MCF 10A (cell line): ENCODE results near the gene RIMS3. TPM values are rescaled to one million over a fixed set of nuclear protein-coding genes. Genes with fewer than 3 reads are reported as not detected.
A peak's percentile ranks its signal among the peaks of the same experiment; 100 is the strongest.

ENCODE experiments used
- BruUV-seq: library from RNA; stranded (reverse); fragments of 400-500 nt; replicated peaks from 2 replicates; lab custom pipeline; 2021; lab: Mats Ljungman, UMichigan
- CTCF ChIA-PET: fragments of 300-600 bp; sonication (Branson Sonifier 250); formaldehyde crosslinking; extraction: SDS; loops from one replicate; lab custom pipeline; 2021; ENCODE audit warnings: antibody characterized with exemption, inconsistent platforms; lab: Yijun Ruan, JAX
- POLR2A ChIA-PET: fragments of 300-600, 350-650 bp; sonication (Branson Sonifier 250); formaldehyde crosslinking; extraction: SDS; loops from one replicate; lab custom pipeline; 2020; ENCODE audit warnings: antibody characterized with exemption, inconsistent platforms; lab: Yijun Ruan, JAX
- DNase-seq: peaks from one replicate; pipeline ENCODE4 v3.0.0-alpha.2; 2018; ENCODE audit not compliant: unreplicated experiment
- H3K27ac Mint-ChIP-seq: one replicate; pipeline ENCODE4 v1.8.0; 2022; ENCODE audit warnings: mild to moderate bottlenecking, low read depth, mixed read lengths; ENCODE audit not compliant: unreplicated experiment
- H3K27me3 Mint-ChIP-seq: one replicate; pipeline ENCODE4 v1.8.0; 2022; ENCODE audit warnings: mixed read lengths; ENCODE audit not compliant: insufficient read depth, unreplicated experiment
- H3K36me3 Mint-ChIP-seq: one replicate; pipeline ENCODE4 v1.8.0; 2022; ENCODE audit warnings: mild to moderate bottlenecking, moderate library complexity, mixed read lengths; ENCODE audit not compliant: insufficient read depth, unreplicated experiment
- H3K4me1 Mint-ChIP-seq: one replicate; pipeline ENCODE4 v1.8.0; 2022; ENCODE audit warnings: mixed read lengths; ENCODE audit not compliant: insufficient read depth, unreplicated experiment
- H3K4me3 Mint-ChIP-seq: one replicate; pipeline ENCODE4 v1.8.0; 2022; ENCODE audit warnings: mild to moderate bottlenecking, moderate library complexity, mixed read lengths; ENCODE audit not compliant: unreplicated experiment
- H3K9me3 Mint-ChIP-seq: one replicate; pipeline ENCODE4 v1.8.0; 2022; ENCODE audit warnings: mixed read lengths; ENCODE audit not compliant: unreplicated experiment
- CTCF ChIP-seq: fragments of 200-600 bp; IDR thresholded peaks from one replicate; pipeline ENCODE4 v1.8.0; 2022; ENCODE audit warnings: antibody characterized with exemption, mild to moderate bottlenecking; ENCODE audit not compliant: unreplicated experiment
- intact Hi-C: fragments of 100-400 bp; cut with micrococcal nuclease; formaldehyde crosslinking; loops from 2 replicates; pipeline ENCODE4 v1.14.1; 2022
- total RNA-seq: library from RNA; stranded (reverse); gene quantifications from 2 replicates; pipeline ENCODE4 v1.2.3, GENCODE V29; 2022

RIMS3 gene
- total RNA-seq, 1 experiment from 2014 or later: 0.58 TPM

- CTCF ChIA-PET: interaction anchor here (0.5 to 2.3 kb wide), 23 partner anchors 8 to 1434 kb away, joined by 3 to 11 read pairs (median 3); no protein-coding TSS in a partner anchor
Observed at GRCh38 chr1:40612345-40612831, 53.1 kb downstream of the RIMS3 start.

GRCh38 chr1:40610156-40610555, 55.3 kb downstream of the RIMS3 start:
- Mint-ChIP-seq H3K27me3 (no peaks in the 10 kb centered on the region), H3K4me1 (peaks cover 12% of the 10 kb centered on the region), H3K9me3 (no peaks in the 10 kb centered on the region), H3K27ac (no peak overlapping the region), H3K36me3 (no peaks in the 10 kb centered on the region), H3K4me3 (no peak overlapping the region)
- DNase-seq: no peak
- BruUV-seq: no TSS peak
- ChIA-PET CTCF (interaction anchor here (0.7 to 1.6 kb wide), 5 partner anchors 10 to 343 kb away, joined by 3 to 5 read pairs (median 4); no protein-coding TSS in a partner anchor), POLR2A (interaction anchor here (0.7 kb wide), 1 partner anchor 22 kb away, joined by 3 read pairs; no protein-coding TSS in a partner anchor)
- no peak for TF ChIP-seq CTCF
- intact Hi-C loops: no loop called here

More at GRCh38 chr1:40612345-40612831, 53.1 kb downstream of the RIMS3 start:
- no TSS peak for BruUV-seq
- peak; percentile 78 for DNase-seq
- TF ChIP-seq CTCF: peak; percentile 89
- POLR2A ChIA-PET: interaction anchor here (1.3 kb wide), 1 partner anchor 98 kb away, joined by 3 read pairs; no protein-coding TSS in a partner anchor
- Mint-ChIP-seq H3K27me3 (no peaks in the 10 kb centered on the region), H3K36me3 (no peaks in the 10 kb centered on the region), H3K4me3 (no peak overlapping the region), H3K9me3 (no peaks in the 10 kb centered on the region), H3K27ac (no peak overlapping the region), H3K4me1 (peaks cover 12% of the 10 kb centered on the region)
- intact Hi-C loops: loop anchor here (1.0 kb wide), 4 partner anchors 57 to 340 kb away; no protein-coding TSS in a partner anchor

GRCh38 chr1:40607921-40608320, 57.6 kb downstream of the RIMS3 start:
- DNase-seq: peak; percentile 41
- H3K27me3 Mint-ChIP-seq: no peaks in the 10 kb centered on the region

More at GRCh38 chr1:40607921-40608320, 57.6 kb downstream of the RIMS3 start:
- ChIA-PET POLR2A (interaction anchor here (0.6 kb wide), 1 partner anchor 56 kb away, joined by 3 read pairs; no protein-coding TSS in a partner anchor), CTCF (interaction anchor here (0.7 kb wide), 1 partner anchor 111 kb away, joined by 3 read pairs; no protein-coding TSS in a partner anchor)
- no peak for TF ChIP-seq CTCF
- no peak overlapping the region for H3K27ac Mint-ChIP-seq
- no peak overlapping the region for H3K4me3 Mint-ChIP-seq
- no peaks in the 10 kb centered on the region for H3K9me3 Mint-ChIP-seq
- H3K4me1 Mint-ChIP-seq: peaks cover 11% of the 10 kb centered on the region
- intact Hi-C loops: no loop called here
- BruUV-seq: no TSS peak
- no peaks in the 10 kb centered on the region for H3K36me3 Mint-ChIP-seq
